CD14-positive monocyte (primary cell): ENCODE measurements around the gene DNAJC16. TPM values are rescaled to one million over a fixed set of nuclear protein-coding genes. Genes with fewer than 3 reads are reported as not detected.

Experiments used
- DNase-seq, 3 donors: peaks; one replicate each; pipeline ENCODE4 v3.0.0-alpha.2; 2011 to 2022
- H2AFZ ChIP-seq: 2 replicates; pipeline ENCODE4 v1.6.0; 2012; ENCODE audit warnings: mild to moderate bottlenecking, low read depth, low read length, inconsistent platforms; ENCODE audit not compliant: insufficient read depth, poor library complexity, severe bottlenecking
- H3K27ac ChIP-seq, 2 donors: 1 replicate in 1 of 2; 2 replicates in 1 of 2; pipeline ENCODE4 v1.5.1; 2012 to 2013; ENCODE audit warnings: low read length in 2 of 2, control low read depth in 1 of 2, inconsistent platforms in 1 of 2, low read depth in 1 of 2, mild to moderate bottlenecking in 1 of 2
- H3K27me3 ChIP-seq, 2 donors: one replicate each; pipeline versions ENCODE4 v1.6.0 to v1.6.1; 2011 to 2013; ENCODE audit warnings: low read length in 2 of 2; ENCODE audit not compliant: control insufficient read depth in 2 of 2, insufficient read depth in 2 of 2
- H3K36me3 ChIP-seq, 2 donors: replicated peaks in 1 of 2; 1 replicate in 1 of 2; 2 replicates in 1 of 2; pipeline versions ENCODE4 v1.5.1 to v1.6.1; 2012 to 2013; ENCODE audit warnings: low read length in 2 of 2, control low read depth in 1 of 2, inconsistent platforms in 1 of 2, mild to moderate bottlenecking in 1 of 2; ENCODE audit not compliant: insufficient read depth in 2 of 2, control insufficient read depth in 1 of 2
- H3K4me1 ChIP-seq, 2 donors: 1 replicate in 1 of 2; 2 replicates in 1 of 2; pipeline versions ENCODE4 v1.5.1 to v1.6.1; 2012 to 2013; ENCODE audit warnings: low read length in 2 of 2, control low read depth in 1 of 2, inconsistent platforms in 1 of 2, mild to moderate bottlenecking in 1 of 2, moderate library complexity in 1 of 2; ENCODE audit not compliant: insufficient read depth in 2 of 2, control insufficient read depth in 1 of 2
- H3K4me2 ChIP-seq: replicated peaks from 2 replicates; pipeline ENCODE3; 2012; ENCODE audit warnings: low read length, moderate library complexity, mild to moderate bottlenecking; ENCODE audit not compliant: poor library complexity, severe bottlenecking; ENCODE audit errors: extremely low read depth
- H3K4me3 ChIP-seq, 3 experiments: fragments of 200-600 bp in 1 of 3; sonication (generic) in 1 of 3; replicated peaks in 1 of 3; 1 replicate in 2 of 3; 2 replicates in 1 of 3; pipeline ENCODE4 v1.5.1; 2011 to 2013; ENCODE audit warnings: low read length in 3 of 3, mild to moderate bottlenecking in 3 of 3, control low read depth in 2 of 3, low read depth in 2 of 3, inconsistent platforms in 1 of 3, moderate library complexity in 1 of 3
- H3K79me2 ChIP-seq: 2 replicates; pipeline ENCODE4 v1.6.0; 2012; ENCODE audit warnings: mild to moderate bottlenecking, control low read depth, inconsistent platforms, low read length, moderate library complexity; ENCODE audit not compliant: insufficient read depth
- H3K9ac ChIP-seq: 2 replicates; pipeline ENCODE4 v1.6.0; 2017; ENCODE audit warnings: low read length, mild to moderate bottlenecking; ENCODE audit not compliant: insufficient read depth, poor library complexity, severe bottlenecking
- H3K9me3 ChIP-seq, 2 donors: replicated peaks in 1 of 2; 1 replicate in 1 of 2; 2 replicates in 1 of 2; pipeline versions ENCODE4 v1.5.1 to v1.6.1; 2012 to 2013; ENCODE audit warnings: low read length in 2 of 2, control low read depth in 1 of 2; ENCODE audit not compliant: control insufficient read depth in 1 of 2, insufficient read depth in 1 of 2
- H4K20me1 ChIP-seq: 2 replicates; pipeline ENCODE4 v1.6.0; 2012; ENCODE audit warnings: mild to moderate bottlenecking, low read length, control low read depth, moderate library complexity; ENCODE audit not compliant: insufficient read depth
- H3K27ac Mint-ChIP-seq, 7 donors: one replicate each; pipeline ENCODE4 v1.8.0; 2020; ENCODE audit warnings: mild to moderate bottlenecking in 7 of 7, mixed read lengths in 7 of 7, moderate library complexity in 6 of 7, inconsistent platforms in 2 of 7
- H3K27me3 Mint-ChIP-seq, 3 donors: one replicate each; pipeline ENCODE4 v1.8.0; 2021 to 2022; ENCODE audit warnings: low read depth in 3 of 3, mild to moderate bottlenecking in 3 of 3, mixed read lengths in 3 of 3, moderate library complexity in 3 of 3, inconsistent platforms in 1 of 3
- H3K36me3 Mint-ChIP-seq, 2 donors: one replicate each; pipeline ENCODE4 v1.8.0; 2020; ENCODE audit warnings: mixed read lengths in 2 of 2, inconsistent platforms in 1 of 2, mild to moderate bottlenecking in 1 of 2
- H3K4me1 Mint-ChIP-seq: one replicate; pipeline ENCODE4 v1.8.0; 2020; ENCODE audit warnings: mild to moderate bottlenecking, mixed read lengths
- H3K4me3 Mint-ChIP-seq, 2 donors: one replicate each; pipeline ENCODE4 v1.8.0; 2020; ENCODE audit warnings: mild to moderate bottlenecking in 2 of 2, mixed read lengths in 2 of 2, moderate library complexity in 1 of 2
- H3K9me3 Mint-ChIP-seq, 7 donors: one replicate each; pipeline ENCODE4 v1.8.0; 2020 to 2022; ENCODE audit warnings: mixed read lengths in 7 of 7, mild to moderate bottlenecking in 6 of 7, moderate library complexity in 6 of 7, inconsistent platforms in 2 of 7
- CTCF ChIP-seq: fragments of 200-600 bp; IDR thresholded peaks from one replicate; pipeline ENCODE4 v1.8.0; 2022; ENCODE audit warnings: antibody characterized with exemption, mild to moderate bottlenecking
- WGBS: methylation state at CpG from one replicate; pipeline ENCODE4 v1.1.5; 2013; ENCODE audit warnings: missing lambda C conversion rate; ENCODE audit not compliant: insufficient coverage; 5-methylcytosine and 5-hydroxymethylcytosine counted together
- intact Hi-C, 2 donors: fragments of 100-400 bp; cut with micrococcal nuclease; formaldehyde crosslinking; loops; one replicate each; pipeline versions ENCODE4 v1.15.0 to v1.15.1; 2023
- polyA plus RNA-seq, 3 donors: library from polyadenylated mRNA; depleted of rRNA in 1 of 3; unstranded in 2 of 3; stranded (reverse) in 1 of 3; fragments of 300-500 nt in 2 of 3; fragments of >200 nt in 1 of 3; fragmentation: Illumina TruSeq in 2 of 3; gene quantifications; 1 replicate in 2 of 3; 2 replicates in 1 of 3; pipeline ENCODE4 v1.2.3, GENCODE V29; 2012 to 2021

The DNAJC16 gene
- polyA plus RNA-seq, 3 donors, result 5.4 to 7.8 (median 6.3) TPM

GRCh38 chr1:15623435-15623834 is 96.8 kb downstream of the DNAJC16 start:
- DNase-seq, result no peak
- peaks cover 20 to 27% of the 10 kb centered on the region in 2 donors for H3K36me3 Mint-ChIP-seq
- no CpG with 5 or more reads among the region's 6 CpGs for WGBS
- Histone ChIP-seq H3K4me1 (peaks cover 23 to 35% of the 10 kb centered on the region in 2 donors), H3K27ac (no peak overlapping the region), H3K4me3 (no peak overlapping the region), H3K9ac (no peak overlapping the region), H2AFZ (no peak overlapping the region), H3K4me2 (no peak overlapping the region), H3K27me3 (no peaks in the 10 kb centered on the region), H3K79me2 (peaks cover 94% of the 10 kb centered on the region), H3K9me3 (no peaks in the 10 kb centered on the region), H4K20me1 (peaks cover 87% of the 10 kb centered on the region), H3K36me3 (peaks cover 18 to 22% of the 10 kb centered on the region in 2 donors)
- peak overlapping the region in 1 of 7 donors; percentile 39 for H3K27ac Mint-ChIP-seq
- H3K9me3 Mint-ChIP-seq, result no peaks in the 10 kb centered on the region
- no peak overlapping the region for H3K4me3 Mint-ChIP-seq
- peaks cover 41% of the 10 kb centered on the region for H3K4me1 Mint-ChIP-seq
- TF ChIP-seq CTCF, result no peak
- intact Hi-C loops, result no loop called here
- peaks cover 0 to 2% (median 0%) of the 10 kb centered on the region in 3 donors for H3K27me3 Mint-ChIP-seq

GRCh38 chr1:15624133-15624714 is 97.6 kb downstream of the DNAJC16 start:
- H3K27ac Mint-ChIP-seq, result peak overlapping the region in 2 of 7 donors; percentile 1 to 4
- Histone ChIP-seq H2AFZ (no peak overlapping the region), H3K27me3 (no peaks in the 10 kb centered on the region), H3K79me2 (peaks cover 94% of the 10 kb centered on the region), H3K4me3 (no peak overlapping the region), H3K9me3 (no peaks in the 10 kb centered on the region), H3K27ac (no peak overlapping the region), H3K4me1 (peaks cover 16 to 27% of the 10 kb centered on the region in 2 donors), H3K9ac (no peak overlapping the region), H4K20me1 (peaks cover 87% of the 10 kb centered on the region), H3K36me3 (peaks cover 22 to 30% of the 10 kb centered on the region in 2 donors), H3K4me2 (no peak overlapping the region)
- peaks cover 0 to 2% (median 0%) of the 10 kb centered on the region in 3 donors for H3K27me3 Mint-ChIP-seq
- intact Hi-C loops, result no loop called here
- peaks cover 26 to 35% of the 10 kb centered on the region in 2 donors for H3K36me3 Mint-ChIP-seq
- peaks cover 33% of the 10 kb centered on the region for H3K4me1 Mint-ChIP-seq
- no peaks in the 10 kb centered on the region for H3K9me3 Mint-ChIP-seq
- 100% methylated on average over 1 of the region's 3 CpGs for WGBS
- no peak for TF ChIP-seq CTCF
- no peak overlapping the region for H3K4me3 Mint-ChIP-seq
- no peak for DNase-seq
